Non-pigmented ciliary epithelial cell (primary cell): ENCODE results near the gene PATZ1.
"Not testable (repeated sequence)": the region's sequence is repeated elsewhere in the genome, so short reads cannot be mapped to it uniquely, and the experiment has no call there.

ENCODE experiments used
- DNase-seq: peaks from one replicate; pipeline ENCODE4 v3.0.0-alpha.2; 2010; ENCODE audit warnings: low read depth

Gene PATZ1

GRCh38 chr22:31342389-31343140 lies 3.6 kb downstream of the PATZ1 start:
- DNase-seq = no peak

GRCh38 chr22:31341386-31342088 lies 4.6 kb downstream of the PATZ1 start:
- no peak for DNase-seq

GRCh38 chr22:31340765-31341247 lies 5.3 kb downstream of the PATZ1 start:
- no peak for DNase-seq

GRCh38 chr22:31340360-31340759 lies 5.8 kb downstream of the PATZ1 start:
- DNase-seq = no peak

GRCh38 chr22:31339148-31339832 lies 6.9 kb downstream of the PATZ1 start:
- DNase-seq = no peak

- DNase-seq = no peak
Measured at GRCh38 chr22:31337178-31337577, 9.0 kb downstream of the PATZ1 start.

- DNase-seq = no peak
Measured at GRCh38 chr22:31334329-31334728, 11.8 kb downstream of the PATZ1 start.

- DNase-seq = no peak
Measured at GRCh38 chr22:31333641-31334040, 12.5 kb downstream of the PATZ1 start.

- no peak for DNase-seq
Measured at GRCh38 chr22:31332886-31333285, 13.3 kb downstream of the PATZ1 start.

GRCh38 chr22:31332010-31332409 lies 14.1 kb downstream of the PATZ1 start:
- no peak for DNase-seq

- no peak for DNase-seq
Measured at GRCh38 chr22:31329453-31330215, 16.5 kb downstream of the PATZ1 start.

- no peak for DNase-seq
Measured at GRCh38 chr22:31329029-31329428, 17.1 kb downstream of the PATZ1 start.

GRCh38 chr22:31328544-31328960 lies 17.6 kb downstream of the PATZ1 start:
- DNase-seq = no peak

GRCh38 chr22:31327806-31328543 lies 18.2 kb downstream of the PATZ1 start:
- no peak for DNase-seq

- no peak for DNase-seq
Measured at GRCh38 chr22:31326877-31327276, 19.3 kb downstream of the PATZ1 start.

- DNase-seq = no peak
Measured at GRCh38 chr22:31323578-31324550, 22.3 kb downstream of the PATZ1 start.

- DNase-seq = no peak
Measured at GRCh38 chr22:31321421-31321820, 24.7 kb downstream of the PATZ1 start.

GRCh38 chr22:31314220-31314619 lies 31.9 kb downstream of the PATZ1 start:
- DNase-seq = not testable (repeated sequence)

GRCh38 chr22:31313366-31314147 lies 32.6 kb downstream of the PATZ1 start:
- DNase-seq = no peak
